H1 (cell line): ENCODE data around the gene CNIH3. TPM values are rescaled to one million over a fixed set of nuclear protein-coding genes. Genes with fewer than 3 reads are reported as not detected.

Experiments
- CREB1 ChIP-seq: IDR thresholded peaks from 2 replicates; pipeline ENCODE4 v1.6.1; 2012; ENCODE audit warnings: inconsistent platforms
- RAD21 ChIP-seq, 2 experiments: IDR thresholded peaks in 1 of 2; conservative IDR thresholded peaks in 1 of 2; 2 replicates each; pipeline ENCODE4 v1.6.1; 2011; ENCODE audit warnings: low read depth in 2 of 2, low read length in 2 of 2, improper control_type of control experiment in 1 of 2, inconsistent platforms in 1 of 2, mild to moderate bottlenecking in 1 of 2, moderate library complexity in 1 of 2
- polyA plus RNA-seq, 7 experiments: library from polyadenylated mRNA; depleted of rRNA in 3 of 7; stranded (reverse) in 5 of 7; unstranded in 2 of 7; fragments of >200 nt in 5 of 7; fragments of 200-250 nt in 2 of 7; gene quantifications; 1 replicate in 5 of 7; 2 replicates in 1 of 7; 4 replicates in 1 of 7; pipeline versions ENCODE4 v1.2.1 to v1.2.3, GENCODE V29; 2011 to 2013; ENCODE audit warnings: missing spikeins in 2 of 7, mixed read lengths in 2 of 7
- total RNA-seq: library from RNA; stranded (reverse); fragmentation: NEBNext Ultra II Directional; extraction: Animal tissue kit (Norgen Biotek cat#: 25700); gene quantifications from 2 replicates; pipeline ENCODE4 v1.2.1, GENCODE V29; 2021

CNIH3 gene
- total and polyA plus RNA-seq, 2 of the 8 experiments (the other 6 are each of a cell fraction or from before 2014, with no cell fraction given), result 3.7 to 5.6 TPM

DNA sequence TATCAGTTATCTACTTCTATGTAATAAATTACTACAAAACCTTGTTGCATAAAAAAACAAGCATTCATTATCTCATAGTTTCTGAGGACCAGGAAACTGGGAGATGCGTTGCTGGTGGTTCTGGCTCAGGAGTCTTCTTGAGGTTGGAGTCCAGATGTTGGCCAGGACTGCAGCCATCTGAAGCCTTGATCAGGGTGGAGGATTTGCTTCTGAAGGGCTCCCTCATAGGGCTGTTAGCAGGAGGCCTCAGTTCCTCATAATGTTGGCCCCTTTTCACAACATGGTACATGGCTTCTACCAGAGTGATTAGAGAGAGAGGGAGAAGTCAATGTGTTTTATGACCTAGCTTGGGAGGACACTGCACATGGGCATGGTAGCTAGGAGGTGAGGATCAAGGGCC lies 137.4 kb downstream of the CNIH3 start (continued):
- no peak for TF ChIP-seq RAD21 (IDR thresholded peaks at IDR 0.05 in 1 of 2, conservative IDR thresholded peaks at IDR 0.05 in 1 of 2; ENCODE audit: low read depth in 2 of 2, low read length in 2 of 2)
- no peak for TF ChIP-seq CREB1
